B cell (primary cell): Measurements from ENCODE around the gene LMO1. TPM values are rescaled to one million over a fixed set of nuclear protein-coding genes. Genes with fewer than 3 reads are reported as not detected.
A peak's percentile ranks its signal among the peaks of the same experiment; 100 is the strongest.

Experiments
- ATAC-seq: fragments of 200-7000 bp; cut with Tn5 transposase; one replicate; pipeline ENCODE4 v1.10.0; 2021; ENCODE audit warnings: low read depth, mild to moderate bottlenecking, moderate number of reproducible peaks, moderate library complexity
- CTCF ChIA-PET: fragments of 350-600 bp; sonication (Branson Sonifier 250); formaldehyde crosslinking; loops from one replicate; lab custom pipeline; 2021; ENCODE audit warnings: antibody characterized with exemption, inconsistent platforms; lab: Charles Lee
- POLR2A ChIA-PET: fragments of 350-600 bp; sonication (Branson Sonifier 250); formaldehyde crosslinking; loops from one replicate; lab custom pipeline; 2021; ENCODE audit warnings: antibody characterized with exemption; lab: Charles Lee
- DNase-seq: peaks from one replicate; pipeline ENCODE4 v3.0.0; 2013
- H2AFZ ChIP-seq: 2 replicates; pipeline ENCODE4 v1.6.1; 2012; ENCODE audit warnings: mild to moderate bottlenecking, low read depth, low read length; ENCODE audit not compliant: insufficient read depth, poor library complexity, severe bottlenecking
- H3K27ac ChIP-seq, 2 donors: 1 replicate in 1 of 2; 2 replicates in 1 of 2; pipeline ENCODE4 v1.5.1; 2012 to 2013; ENCODE audit warnings: low read length in 2 of 2, mild to moderate bottlenecking in 2 of 2, moderate library complexity in 1 of 2
- H3K27me3 ChIP-seq, 4 experiments: fragments of 200-600 bp in 1 of 4; sonication (generic) in 1 of 4; replicated peaks in 1 of 4; 1 replicate in 2 of 4; 2 replicates in 2 of 4; pipeline versions ENCODE4 v1.6.1 to v1.7.0; 2013 to 2016; ENCODE audit warnings: low read length in 3 of 4, mild to moderate bottlenecking in 2 of 4, mixed read lengths in 1 of 4, moderate library complexity in 1 of 4; ENCODE audit not compliant: insufficient read depth in 4 of 4, control insufficient read depth in 3 of 4; ENCODE audit errors: control extremely low read depth in 1 of 4
- H3K36me3 ChIP-seq, 2 experiments: replicated peaks in 1 of 2; 1 replicate in 1 of 2; 2 replicates in 1 of 2; pipeline versions ENCODE4 v1.6.1 to v1.7.1; 2013; ENCODE audit warnings: low read length in 1 of 2; ENCODE audit not compliant: insufficient read depth in 2 of 2, control insufficient read depth in 1 of 2; ENCODE audit errors: control extremely low read depth in 1 of 2, extremely low read depth in 1 of 2
- H3K4me1 ChIP-seq, 2 donors: fragments of 200-600 bp in 1 of 2; sonication (generic) in 1 of 2; 1 replicate in 1 of 2; 2 replicates in 1 of 2; pipeline versions ENCODE4 v1.5.1 to v1.6.1; 2013 to 2017; ENCODE audit warnings: low read length in 2 of 2; ENCODE audit not compliant: control insufficient read depth in 2 of 2, insufficient read depth in 2 of 2
- H3K4me2 ChIP-seq: replicated peaks from 2 replicates; pipeline ENCODE3; 2012; ENCODE audit warnings: mild to moderate bottlenecking, low read depth, low read length; ENCODE audit not compliant: poor library complexity, severe bottlenecking
- H3K4me3 ChIP-seq, 5 experiments: fragments of 200-600 bp in 1 of 5; sonication (generic) in 1 of 5; 1 replicate in 3 of 5; 2 replicates in 2 of 5; pipeline versions ENCODE4 v1.5.1 to v1.7.0; 2011 to 2016; ENCODE audit warnings: low read length in 4 of 5, mild to moderate bottlenecking in 4 of 5, low read depth in 2 of 5, control low read depth in 1 of 5, moderate library complexity in 1 of 5; ENCODE audit not compliant: insufficient read depth in 1 of 5; ENCODE audit errors: control extremely low read depth in 1 of 5, extremely low read depth in 1 of 5
- H3K79me2 ChIP-seq: fragments of 200-600 bp; sonication (generic); one replicate; pipeline ENCODE4 v1.6.0; 2016; ENCODE audit warnings: low read length; ENCODE audit not compliant: control insufficient read depth, insufficient read depth
- H3K9ac ChIP-seq: fragments of 200-600 bp; sonication (generic); 2 replicates; pipeline ENCODE4 v1.6.1; 2017; ENCODE audit warnings: mild to moderate bottlenecking, low read length, moderate library complexity
- H3K9me3 ChIP-seq, 3 donors: one replicate each; pipeline versions ENCODE4 v1.6.1 to v1.7.1; 2013; ENCODE audit warnings: low read length in 2 of 3; ENCODE audit not compliant: control insufficient read depth in 2 of 3, insufficient read depth in 1 of 3; ENCODE audit errors: control extremely low read depth in 1 of 3
- H4K20me1 ChIP-seq: 2 replicates; pipeline ENCODE4 v1.6.0; 2012; ENCODE audit warnings: mild to moderate bottlenecking, low read length; ENCODE audit not compliant: insufficient read depth, control insufficient read depth, poor library complexity, severe bottlenecking
- H3K27ac Mint-ChIP-seq: one replicate; pipeline ENCODE4 v1.8.0; 2021; ENCODE audit warnings: mixed read lengths
- H3K27me3 Mint-ChIP-seq: one replicate; pipeline ENCODE4 v1.8.0; 2021; ENCODE audit warnings: mixed read lengths
- H3K4me1 Mint-ChIP-seq: one replicate; pipeline ENCODE4 v1.8.0; 2021; ENCODE audit warnings: mixed read lengths
- H3K4me3 Mint-ChIP-seq: one replicate; pipeline ENCODE4 v1.8.0; 2021; ENCODE audit warnings: mixed read lengths
- H3K9me3 Mint-ChIP-seq: one replicate; pipeline ENCODE4 v1.8.0; 2022; ENCODE audit warnings: mixed read lengths; ENCODE audit not compliant: insufficient read depth
- EZH2 ChIP-seq: IDR thresholded peaks from 2 replicates; pipeline ENCODE4 v1.6.1; 2012; ENCODE audit warnings: borderline replicate concordance, low read depth, mild to moderate bottlenecking, moderate library complexity, low read length; ENCODE audit not compliant: insufficient read depth, poor library complexity, severe bottlenecking
- WGBS: methylation state at CpG from one replicate; pipeline ENCODE4 v1.1.5; 2013; ENCODE audit warnings: missing lambda C conversion rate; ENCODE audit not compliant: insufficient coverage; 5-methylcytosine and 5-hydroxymethylcytosine counted together
- intact Hi-C: fragments of 100-400 bp; cut with micrococcal nuclease; formaldehyde crosslinking; loops from one replicate; pipeline ENCODE4 v1.10.0; 2022
- polyA plus RNA-seq: library from polyadenylated mRNA; depleted of rRNA; stranded (reverse); fragments of >200 nt; gene quantifications from 2 replicates; pipeline ENCODE4 v1.2.3, GENCODE V29; 2012
- total RNA-seq, 2 donors: library from RNA; stranded (reverse); fragments of 120-200 nt in 1 of 2; gene quantifications; 1 replicate in 1 of 2; 2 replicates in 1 of 2; pipeline versions ENCODE4 v1.2.3 to v1.2.4, GENCODE V29; 2013 to 2022
- TF ChIP-seq, protein P1 (sequence below): fragments of 200-600 bp; IDR thresholded peaks from one replicate; pipeline ENCODE4 v1.8.0; 2022; ENCODE audit warnings: antibody characterized with exemption, mild to moderate bottlenecking

LMO1 gene
- total and polyA plus RNA-seq, 2 donors (not counting 1 experiment from before 2014, with no cell fraction given): 0.22 TPM; not detected in 1

DNA sequence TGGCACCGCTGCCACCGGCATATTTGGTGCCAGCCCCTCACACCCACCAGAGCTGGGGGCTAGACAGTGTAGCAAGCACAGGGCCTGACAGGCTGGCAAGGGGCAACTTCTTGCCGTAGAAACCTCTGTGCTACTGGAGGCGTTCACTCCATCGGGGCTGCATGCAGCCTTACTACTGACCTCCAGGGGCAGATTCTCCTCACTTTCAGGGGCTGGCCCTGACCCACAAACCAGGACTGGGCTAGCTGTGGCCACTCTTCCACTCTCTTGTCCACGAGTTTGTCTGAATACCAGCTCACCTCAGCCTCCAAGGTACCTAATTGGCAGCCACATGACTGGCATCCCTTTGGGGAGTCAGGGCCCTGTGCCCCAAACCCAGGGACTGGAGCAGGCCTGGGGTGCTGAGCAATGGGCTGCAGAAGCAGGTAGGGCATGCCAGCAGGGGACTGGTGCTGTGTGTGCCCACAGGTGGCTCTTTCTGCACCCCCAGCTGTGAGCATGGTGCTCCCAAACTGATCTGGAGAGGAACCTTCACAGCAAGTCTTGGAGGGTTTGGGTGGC is 2.1 kb upstream of the LMO1 start:
- Histone ChIP-seq H3K4me3 (no peak overlapping the region), H3K9me3 (peaks cover 0 to 12% (median 0%) of the 10 kb centered on the region in 3 donors), H3K27ac (no peak overlapping the region), H3K27me3 (peaks cover 0 to 87% (median 40%) of the 10 kb centered on the region in 4 experiments), H3K79me2 (no peaks in the 10 kb centered on the region), H3K36me3 (no peaks in the 10 kb centered on the region), H3K4me1 (peaks cover 22 to 27% of the 10 kb centered on the region in 2 donors), H3K4me2 (no peak overlapping the region), H3K9ac (no peak overlapping the region), H2AFZ (no peak overlapping the region), H4K20me1 (no peaks in the 10 kb centered on the region)
- ChIA-PET POLR2A (no interaction called here), CTCF (interaction anchor here (1.3 to 4.1 kb wide), 3 partner anchors 73 to 301 kb away, joined by 3 to 63 read pairs (median 25); no protein-coding TSS in a partner anchor)
- DNase-seq (no peak), ATAC-seq (no peak)
- H3K9me3 Mint-ChIP-seq: no peaks in the 10 kb centered on the region
- peaks cover 64% of the 10 kb centered on the region for H3K27me3 Mint-ChIP-seq
- 82% methylated on average over 6 of the region's 6 CpGs for WGBS
- no peak overlapping the region for H3K27ac Mint-ChIP-seq
- no peak overlapping the region for H3K4me3 Mint-ChIP-seq
- peaks cover 21% of the 10 kb centered on the region for H3K4me1 Mint-ChIP-seq
- no peak for TF ChIP-seq EZH2
- TF ChIP-seq, protein P1, sequence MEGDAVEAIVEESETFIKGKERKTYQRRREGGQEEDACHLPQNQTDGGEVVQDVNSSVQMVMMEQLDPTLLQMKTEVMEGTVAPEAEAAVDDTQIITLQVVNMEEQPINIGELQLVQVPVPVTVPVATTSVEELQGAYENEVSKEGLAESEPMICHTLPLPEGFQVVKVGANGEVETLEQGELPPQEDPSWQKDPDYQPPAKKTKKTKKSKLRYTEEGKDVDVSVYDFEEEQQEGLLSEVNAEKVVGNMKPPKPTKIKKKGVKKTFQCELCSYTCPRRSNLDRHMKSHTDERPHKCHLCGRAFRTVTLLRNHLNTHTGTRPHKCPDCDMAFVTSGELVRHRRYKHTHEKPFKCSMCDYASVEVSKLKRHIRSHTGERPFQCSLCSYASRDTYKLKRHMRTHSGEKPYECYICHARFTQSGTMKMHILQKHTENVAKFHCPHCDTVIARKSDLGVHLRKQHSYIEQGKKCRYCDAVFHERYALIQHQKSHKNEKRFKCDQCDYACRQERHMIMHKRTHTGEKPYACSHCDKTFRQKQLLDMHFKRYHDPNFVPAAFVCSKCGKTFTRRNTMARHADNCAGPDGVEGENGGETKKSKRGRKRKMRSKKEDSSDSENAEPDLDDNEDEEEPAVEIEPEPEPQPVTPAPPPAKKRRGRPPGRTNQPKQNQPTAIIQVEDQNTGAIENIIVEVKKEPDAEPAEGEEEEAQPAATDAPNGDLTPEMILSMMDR: no peak
- intact Hi-C loops: no loop called here

DNA sequence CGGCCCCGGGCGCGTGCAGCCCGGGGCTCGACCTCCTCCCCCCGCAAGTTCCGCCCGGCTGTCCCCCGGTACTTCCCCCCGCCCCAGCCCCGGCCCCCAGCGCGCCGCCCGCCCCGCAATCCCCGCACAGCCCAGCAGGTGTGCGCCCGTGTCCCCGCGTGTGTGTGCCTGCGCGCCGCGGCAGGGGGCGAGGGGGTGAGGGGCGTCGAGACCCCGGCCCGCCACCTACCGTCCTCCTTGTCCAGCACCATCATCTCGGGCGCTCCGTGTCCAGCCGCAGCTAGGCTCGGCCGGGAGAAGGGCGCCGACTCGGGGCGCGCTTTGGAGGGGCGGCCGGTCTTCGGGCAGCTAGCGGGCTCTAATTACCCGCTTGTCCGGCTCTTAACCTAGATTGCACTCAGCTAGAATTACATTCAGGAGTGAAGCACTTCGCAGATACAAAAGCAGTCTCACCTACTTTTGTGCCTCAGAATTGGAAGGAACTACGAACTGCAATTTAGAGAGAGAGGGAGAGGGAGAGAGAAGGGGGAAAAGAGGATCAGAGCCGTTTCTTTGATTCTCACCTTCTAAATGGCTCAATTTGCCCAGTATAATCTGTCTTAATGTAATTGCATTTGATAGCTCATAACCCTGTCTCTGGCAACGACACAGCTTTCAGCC is 439 bp downstream of the LMO1 start:
- peak overlapping the region; percentile 82 for H3K4me3 Mint-ChIP-seq
- ATAC-seq (peak; percentile 46), DNase-seq (peak; percentile 47)
- peak overlapping the region; percentile 30 to 55 (median 51) for H3K4me3 ChIP-seq
- no peaks in the 10 kb centered on the region for H3K9me3 Mint-ChIP-seq
- H4K20me1 ChIP-seq: no peaks in the 10 kb centered on the region
- H3K9me3 ChIP-seq: peaks cover 0 to 12% (median 0%) of the 10 kb centered on the region in 3 donors
- H3K4me2 ChIP-seq: peak overlapping the region; percentile 96
- peak overlapping the region; percentile 82 for H2AFZ ChIP-seq
- TF ChIP-seq EZH2: no peak
- intact Hi-C loops: loop anchor here (1.0 kb wide), 2 partner anchors 38 to 71 kb away; no protein-coding TSS in a partner anchor
- peaks cover 58% of the 10 kb centered on the region for H3K27me3 Mint-ChIP-seq
- 1% methylated on average over 35 of the region's 53 CpGs for WGBS
- CTCF ChIA-PET: interaction anchor here (0.7 to 4.1 kb wide), 34 partner anchors 10 to 697 kb away, joined by 3 to 63 read pairs (median 6); no protein-coding TSS in a partner anchor
- H3K4me1 ChIP-seq: peaks cover 17 to 24% of the 10 kb centered on the region in 2 donors
- H3K27me3 ChIP-seq: peaks cover 0 to 70% (median 30%) of the 10 kb centered on the region in 4 experiments
- no peaks in the 10 kb centered on the region for H3K79me2 ChIP-seq
- no peak overlapping the region for H3K27ac Mint-ChIP-seq
- H3K9ac ChIP-seq: peak overlapping the region; percentile 64
- H3K4me1 Mint-ChIP-seq: peaks cover 15% of the 10 kb centered on the region
- no peak overlapping the region for H3K27ac ChIP-seq
- no peaks in the 10 kb centered on the region for H3K36me3 ChIP-seq
- POLR2A ChIA-PET: interaction anchor here (0.6 kb wide), 1 partner anchor 425 kb away, joined by 3 read pairs; no protein-coding TSS in a partner anchor
